GM18951 (cell line): ENCODE data around the gene LZTS3.
"Not testable (repeated sequence)": the region's sequence is repeated elsewhere in the genome, so short reads cannot be mapped to it uniquely, and the experiment has no call there.

Source experiments
- POLR2A ChIP-seq: IDR thresholded peaks from 4 replicates; pipeline ENCODE4 v1.6.1; 2011; ENCODE audit warnings: mild to moderate bottlenecking; ENCODE audit not compliant: insufficient read length, insufficient read depth; ENCODE audit errors: extremely low read depth
- in situ Hi-C: fragments of 300-500 bp; cut with MboI; formaldehyde crosslinking; loops from one replicate; pipeline ENCODE4 v1.12.0; 2022; ENCODE audit warnings: low sequenced_read_pairs, mixed read lengths, inconsistent platforms; ENCODE audit not compliant: unreplicated experiment

The LZTS3 gene

GRCh38 chr20:3172933-3173609 lies at the start of gene LZTS3:
LZTS3 (minus strand) TSS chr20:3173549; CDS start chr20:3167163, 6,386 bp downstream.
- peak; percentile 31 for TF ChIP-seq POLR2A
- in situ Hi-C loops, result no loop called here

- no peak for TF ChIP-seq POLR2A
- in situ Hi-C loops, result no loop called here
Observed at GRCh38 chr20:3221398-3222226, 48.3 kb upstream of the LZTS3 start.

GRCh38 chr20:3218307-3218988 lies 45.1 kb upstream of the LZTS3 start:
- in situ Hi-C loops, result no loop called here
- no peak for TF ChIP-seq POLR2A

DNA sequence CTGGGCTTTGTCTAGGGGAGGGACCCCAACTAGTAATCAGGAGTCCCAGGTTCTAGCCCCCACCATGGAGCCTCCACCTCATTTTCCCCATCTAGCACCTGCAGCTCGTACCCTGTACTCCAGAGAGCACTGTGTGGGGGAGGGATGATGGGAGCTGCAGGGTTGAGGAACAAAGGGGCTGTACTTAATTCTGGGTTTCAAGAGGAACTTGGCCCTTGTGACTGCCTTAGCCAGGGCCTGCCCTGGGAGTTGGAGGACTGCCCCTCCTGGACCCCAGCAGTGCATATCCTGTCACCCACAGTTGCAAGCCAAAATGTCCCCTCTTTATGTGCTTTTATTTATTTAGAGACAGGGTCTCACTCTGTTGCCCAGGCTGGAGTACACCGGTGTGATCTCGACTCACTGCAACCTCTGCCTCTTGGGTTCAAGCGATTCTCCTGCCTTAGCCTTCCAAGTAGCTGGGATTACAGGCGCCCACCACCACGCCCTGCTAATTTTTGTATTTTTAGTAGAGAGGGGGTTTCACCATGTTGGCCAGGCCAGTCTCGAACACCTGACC lies 42.1 kb upstream of the LZTS3 start:
- in situ Hi-C loops, result not testable (repeated sequence)

GRCh38 chr20:3213226-3213625 lies 39.9 kb upstream of the LZTS3 start:
- in situ Hi-C loops, result no loop called here
- no peak for TF ChIP-seq POLR2A

- in situ Hi-C loops, result no loop called here
- TF ChIP-seq POLR2A, result no peak
Observed at GRCh38 chr20:3210346-3210745, 37.0 kb upstream of the LZTS3 start.

DNA sequence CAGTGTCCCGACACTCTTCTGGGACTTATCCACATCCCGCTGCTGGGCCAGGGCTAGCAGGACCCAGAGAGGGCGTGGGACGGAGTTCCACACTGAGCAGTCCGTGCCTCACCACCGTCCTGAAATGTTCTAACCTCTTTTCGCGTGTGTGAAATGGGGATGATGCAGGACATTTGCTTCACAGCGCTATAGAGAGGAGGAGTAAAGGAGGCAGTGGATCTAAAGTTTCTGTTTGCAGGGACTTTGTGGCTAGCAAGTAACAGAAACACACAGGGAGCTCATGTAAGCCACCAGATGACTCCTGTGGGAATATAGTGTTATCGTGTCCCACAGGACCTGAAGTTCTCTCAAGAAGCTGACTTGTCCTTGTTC lies 36.6 kb upstream of the LZTS3 start:
- TF ChIP-seq POLR2A, result no peak
- in situ Hi-C loops, result no loop called here

DNA sequence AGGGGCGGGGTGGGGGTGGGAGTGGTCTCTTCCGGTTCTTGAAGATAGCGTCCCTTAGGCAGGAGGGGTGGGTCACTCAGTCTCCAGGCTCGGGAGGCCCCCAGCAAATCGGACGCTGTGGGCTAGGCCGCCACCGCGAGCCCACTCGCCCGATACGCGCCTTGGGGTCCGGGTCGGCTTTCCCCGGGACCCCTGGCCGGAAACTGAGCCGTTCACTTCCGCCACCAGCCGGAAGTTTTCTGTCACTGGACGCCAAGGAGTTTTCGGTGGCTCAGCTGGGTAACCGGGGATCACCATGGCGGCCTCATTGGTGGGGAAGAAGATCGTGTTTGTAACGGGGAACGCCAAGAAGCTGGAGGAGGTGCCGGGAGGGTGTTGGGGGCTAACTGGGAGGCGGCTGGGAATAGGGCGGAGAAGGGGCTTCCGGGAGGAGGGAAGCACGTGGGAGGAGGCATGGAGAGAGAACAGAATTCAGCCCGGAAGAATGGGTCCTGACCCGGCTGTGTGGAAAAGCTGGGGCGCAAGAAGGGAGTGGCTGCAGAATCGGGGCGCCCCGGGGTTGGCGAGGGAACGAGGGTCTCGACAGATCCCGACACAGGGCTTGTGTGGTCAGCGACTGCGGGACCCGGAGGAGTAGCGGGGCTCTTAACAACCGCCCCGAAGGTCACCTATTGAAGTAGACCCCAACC lies 36.1 kb upstream of the LZTS3 start, which contains the start of gene ITPA:
Gene ITPA, plus strand, starts transcription at position 242 of the 689 bp plus-strand sequence. Its CDS starts 54 bp downstream, at position 296.
- peak; percentile 69 for TF ChIP-seq POLR2A
- in situ Hi-C loops, result no loop called here

DNA sequence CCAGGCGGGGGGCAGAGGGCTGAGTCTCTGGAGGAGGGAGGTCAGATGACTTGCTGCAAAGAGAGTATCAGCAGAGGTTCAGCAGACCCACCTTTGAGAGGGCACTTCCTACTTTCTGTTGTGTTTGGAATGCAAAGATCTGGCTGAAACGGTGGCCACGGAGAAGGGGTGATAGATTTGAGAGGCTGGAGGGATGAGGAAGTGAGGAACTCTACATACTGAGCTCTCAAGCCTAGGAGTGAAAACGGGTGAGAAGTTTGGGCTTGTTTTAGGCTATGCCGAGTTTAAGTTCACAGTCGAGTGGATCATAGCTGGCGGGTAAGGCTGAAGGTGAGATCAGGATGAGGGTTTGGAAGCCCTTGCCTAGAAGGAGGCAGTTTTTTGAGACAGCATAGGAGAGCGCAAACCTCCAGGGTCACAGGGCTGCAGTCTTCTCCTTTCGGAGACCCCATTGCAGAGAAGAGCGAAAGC lies 35.5 kb upstream of the LZTS3 start:
- in situ Hi-C loops, result no loop called here
- TF ChIP-seq POLR2A, result no peak

- TF ChIP-seq POLR2A, result peak; percentile 89
- in situ Hi-C loops, result no loop called here
Observed at GRCh38 chr20:3204124-3204794, 30.9 kb upstream of the LZTS3 start, which contains the start of gene DDRGK1. DDRGK1 (minus strand) TSS chr20:3204682; CDS start chr20:3204627, 55 bp downstream.

DNA sequence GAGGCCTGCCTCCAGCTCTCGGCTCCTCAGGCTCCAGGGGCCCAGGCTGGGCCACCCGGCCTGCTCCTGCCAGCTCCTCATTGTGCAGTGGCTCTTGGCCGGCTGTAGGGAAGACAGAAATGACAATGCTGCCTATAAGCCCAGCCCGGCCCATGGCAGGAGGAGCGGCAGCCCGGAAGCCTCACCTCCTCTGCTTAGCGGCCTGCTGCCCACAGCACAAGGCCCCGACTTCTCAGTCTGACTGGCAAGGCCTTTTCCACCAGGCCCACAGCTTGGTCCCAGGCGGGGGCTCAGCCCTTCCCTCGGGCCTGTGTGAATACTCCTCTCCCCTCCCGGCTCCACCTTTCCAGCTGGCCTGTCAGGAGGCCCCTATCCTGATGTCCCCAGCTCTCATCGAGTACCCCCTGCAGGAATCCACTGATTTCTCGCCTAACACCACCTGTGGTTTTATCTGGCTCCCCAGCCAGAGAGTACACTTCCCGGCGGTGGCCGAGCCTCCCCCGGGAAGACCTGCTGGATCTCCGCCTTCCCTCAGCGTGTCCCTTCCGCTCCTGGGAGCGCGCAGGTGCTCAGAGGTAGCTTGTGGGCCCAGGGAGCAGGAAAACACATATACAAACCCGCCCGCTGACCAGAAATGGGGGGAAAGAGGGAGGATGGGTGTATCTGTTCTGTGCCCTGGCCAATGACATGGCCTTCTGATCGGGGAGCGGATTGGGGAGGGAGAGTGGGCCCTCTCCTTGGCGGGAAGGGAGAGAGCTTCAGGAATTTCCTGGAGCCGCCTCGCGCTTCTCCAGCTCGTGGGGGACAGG lies 30.2 kb upstream of the LZTS3 start:
- no peak for TF ChIP-seq POLR2A
- in situ Hi-C loops, result no loop called here
